ENCODE data around the gene OCEL1. TPM values are rescaled to one million over a fixed set of nuclear protein-coding genes. Genes with fewer than 3 reads are reported as not detected.

OCEL1 gene
- polyA plus RNA-seq (2011; rRNA removed), result 5.5 and 8.5 TPM in 2 replicates
- 7.7 and 9.8 TPM in 2 replicates for polyA plus RNA-seq (2012; cell fraction: cytosol; rRNA removed)
- polyA plus RNA-seq (2012; cell fraction: nucleus; rRNA removed), result 9.2 and 9.3 TPM in 2 replicates
- polyA plus RNA-seq (2017; fragmentation: RNase III; extraction: RNeasy Plus Mini Kit Qiagen cat#74134 plus additional on column Dnase treatment), result 6.0 to 10.7 TPM (median 9.2 TPM) in 3 replicates
- polyA minus RNA-seq (2011; rRNA and poly(A)+ RNA removed), result 6.3 and 6.7 TPM in 2 replicates

- TF ChIP-seq SMC3 (IDR thresholded peaks at IDR 0.05), result 0 out of 3 replicates have a peak, but pooled peaks have one; percentile 5
- 0 out of 2 replicates have a peak, but pooled peaks have one; percentile 37 for TF ChIP-seq TFCP2L1 (CRISPR knock-in tag; IDR thresholded peaks at IDR 0.05)
- TF ChIP-seq POLR2A (IDR thresholded peaks at IDR 0.05; ENCODE audit: low read length), result peak; percentile 43
- no peak for TF ChIP-seq CHD4 (IDR thresholded peaks at IDR 0.05; ENCODE audit: borderline replicate concordance)
- no peak for TF ChIP-seq FOXS1 (CRISPR knock-in tag; IDR thresholded peaks at IDR 0.05)
- peak; percentile 24; the same call in 1 of the 2 replicates for TF ChIP-seq PHF8 (IDR thresholded peaks at IDR 0.05; ENCODE audit: borderline replicate concordance, low read depth)
- peak; percentile 29; the same call in 1 of the 2 replicates for TF ChIP-seq MAX (IDR thresholded peaks at IDR 0.05)
- 0 out of 2 replicates have a peak, but pooled peaks have one; percentile 25 for TF ChIP-seq E2F6 (IDR thresholded peaks at IDR 0.05; ENCODE audit: borderline replicate concordance, low read depth)
- TF ChIP-seq MYC (IDR thresholded peaks at IDR 0.05; ENCODE audit: borderline replicate concordance, low read length), result 0 out of 2 replicates have a peak, but pooled peaks have one; percentile 12
- TF ChIP-seq MAZ (IDR thresholded peaks at IDR 0.05; ENCODE audit: borderline replicate concordance, low read depth, low read length), result 0 out of 2 replicates have a peak, but pooled peaks have one; percentile 11
- peak in 1 of 2 experiments; percentile 30; a peak in 1 of 5 replicates for TF ChIP-seq JUN (IDR thresholded peaks at IDR 0.05)
- no peak for TF ChIP-seq RNF2 (IDR thresholded peaks at IDR 0.05; ENCODE audit: borderline replicate concordance, low read depth)
- peak in 1 of 2 experiments; percentile 79; a peak in 2 of 4 replicates for TF ChIP-seq CEBPB (IDR thresholded peaks at IDR 0.05)
- no peak for TF ChIP-seq MAFK (IDR thresholded peaks at IDR 0.05; ENCODE audit: partially characterized antibody)
- ATAC-seq, result peak; percentile 93 to 94
- POLR2A ChIA-PET, result interaction anchor here (0.6 to 1.6 kb wide), 5 partner anchors 9 to 41 kb away, joined by 4 to 18 read pairs (median 4); partner anchors contain the start of genes BABAM1 and USE1
- H3K4me3 ChIP-seq, result peak within 1 kb of the TSS; percentile 64
- under 1% methylated on average over 10 of the region's 90 CpGs for WGBS (ENCODE audit: missing lambda C conversion rate)
- FAIRE-seq, result no peak
- CTCF ChIA-PET, result interaction anchor here (0.5 to 3.6 kb wide), 8 partner anchors 9 to 151 kb away, joined by 3 to 11 read pairs (median 3); partner anchors contain the start of gene MYO9B
- H3K9me3 ChIP-seq, result no peaks in the 10 kb centered on the region
- peak within 1 kb of the TSS; percentile 79 for H3K4me2 ChIP-seq
- H3K27ac ChIP-seq, result peak within 1 kb of the TSS; percentile 83 to 92
- DNase-seq (ENCODE audit: low read depth in 1 of 2, low spot score in 1 of 2), result peak; percentile 80 to 97
- peaks cover 9% of the 10 kb centered on the region; the same call in 1 of the 3 replicates for H3K4me1 ChIP-seq
These were observed at the start of gene OCEL1 for GRCh38 chr19:17226002-17226933. TSS of gene OCEL1 (plus strand) at chr19:17226226. CDS start at chr19:17226248, 22 bp downstream.

GRCh38 chr19:17178291-17178690 is 47.7 kb upstream of the OCEL1 start:
- H3K4me2 ChIP-seq, result no peak overlapping the region
- FAIRE-seq, result no peak

More at GRCh38 chr19:17178291-17178690, 47.7 kb upstream of the OCEL1 start:
- no peaks in the 10 kb centered on the region for H3K9me3 ChIP-seq
- ATAC-seq (no peak), DNase-seq (ENCODE audit: low read depth in 1 of 2, low spot score in 1 of 2) (no peak)
- TF ChIP-seq CHD2 (IDR thresholded peaks at IDR 0.05; ENCODE audit: low read length, partially characterized antibody) (no peak), POLR2A (IDR thresholded peaks at IDR 0.05; ENCODE audit: low read length) (no peak), FOSB (CRISPR knock-in tag; IDR thresholded peaks at IDR 0.05) (no peak), HOXB13 (CRISPR knock-in tag; IDR thresholded peaks at IDR 0.05; ENCODE audit: low read depth) (no peak), E2F6 (IDR thresholded peaks at IDR 0.05; ENCODE audit: borderline replicate concordance, low read depth) (no peak)
- ChIA-PET CTCF (no interaction called here), POLR2A (no interaction called here)
- H3K4me3 ChIP-seq, result no peak overlapping the region
- WGBS (ENCODE audit: missing lambda C conversion rate), result 96% methylated on average over 10 of the region's 10 CpGs
- no peaks in the 10 kb centered on the region for H3K4me1 ChIP-seq
- H3K27ac ChIP-seq, result no peak overlapping the region
